ENCODE results near the gene SLC28A3. TPM values are rescaled to one million over a fixed set of nuclear protein-coding genes. Genes with fewer than 3 reads are reported as not detected.

The SLC28A3 gene
- polyA plus RNA-seq, 4 donors: 2.8 to 3.1 TPM; not detected in 2

GRCh38 chr9:84264307-84265029 is 76.1 kb downstream of the SLC28A3 start:
- no peak overlapping the region for H3K27ac ChIP-seq (ENCODE audit: low read depth in 1 of 3, low read length in 2 of 3)
- WGBS, 3 donors: 74 to 85% (median 78%) methylated on average over 3 of the region's 3 CpGs
- no peak for FAIRE-seq
- no peaks in the 10 kb centered on the region for H3K36me3 ChIP-seq (ENCODE audit: control insufficient read depth in 3 of 3, insufficient read depth in 2 of 3, low read depth in 1 of 3, low read length in 3 of 3)
- no peaks in the 10 kb centered on the region for H3K4me1 ChIP-seq (ENCODE audit: control insufficient read depth in 3 of 3, insufficient read depth in 2 of 3, low read depth in 1 of 3, low read length in 2 of 3)
- H3K27me3 ChIP-seq (ENCODE audit: control insufficient read depth in 3 of 3, insufficient read depth in 3 of 3, low read length in 3 of 3): no peaks in the 10 kb centered on the region
- no peak overlapping the region for H3K4me3 ChIP-seq (ENCODE audit: low read depth in 1 of 3, low read length in 3 of 3)
- no peaks in the 10 kb centered on the region for H3K9me3 ChIP-seq (ENCODE audit: control insufficient read depth in 2 of 2, insufficient read depth in 1 of 2, low read depth in 1 of 2, low read length in 1 of 2)
- DNase-seq: no peak

DNA sequence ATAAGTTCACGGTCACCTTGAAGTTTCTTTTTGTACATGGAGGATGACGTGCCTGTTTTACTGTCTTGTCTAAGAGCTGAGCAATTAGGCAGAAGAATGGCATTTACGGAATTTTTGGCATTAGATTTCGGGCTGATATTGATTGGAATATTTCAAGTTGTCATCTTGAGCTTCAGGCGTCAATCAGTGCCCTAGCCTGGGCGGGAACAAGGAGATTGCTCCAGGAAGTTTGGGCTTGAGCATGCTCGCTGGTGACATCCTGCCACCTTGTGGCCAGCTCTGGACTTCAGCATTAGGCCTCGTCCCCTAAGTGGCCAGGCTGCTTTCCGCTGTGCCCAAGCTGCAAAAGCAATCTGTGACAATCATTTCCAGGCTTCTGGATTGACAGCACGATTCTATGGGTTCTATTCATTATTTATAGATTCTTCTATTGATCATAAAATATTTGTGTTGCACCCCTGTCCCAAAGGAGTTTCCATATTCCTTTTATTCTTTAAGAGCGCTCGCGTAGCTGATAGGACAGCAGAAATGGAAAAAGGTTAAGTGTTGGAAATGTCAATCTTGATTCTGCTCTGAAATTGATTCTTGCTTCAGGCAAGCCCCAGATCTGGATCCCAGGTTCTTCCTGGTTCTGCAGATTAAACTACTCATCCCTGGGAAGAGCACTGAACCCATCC is 79.3 kb downstream of the SLC28A3 start:
- no peak overlapping the region for H3K4me3 ChIP-seq (ENCODE audit: low read depth in 1 of 3, low read length in 3 of 3)
- DNase-seq (peak; percentile 88 to 90), FAIRE-seq (no peak)
- no peaks in the 10 kb centered on the region for H3K36me3 ChIP-seq (ENCODE audit: control insufficient read depth in 3 of 3, insufficient read depth in 2 of 3, low read depth in 1 of 3, low read length in 3 of 3)
- WGBS, 3 donors: 33 to 36% (median 35%) methylated on average over 13 of the region's 13 CpGs
- peaks cover 0 to 5% (median 0%) of the 10 kb centered on the region in 3 donors for H3K4me1 ChIP-seq (ENCODE audit: control insufficient read depth in 3 of 3, insufficient read depth in 2 of 3, low read depth in 1 of 3, low read length in 2 of 3)
- no peaks in the 10 kb centered on the region for H3K27me3 ChIP-seq (ENCODE audit: control insufficient read depth in 3 of 3, insufficient read depth in 3 of 3, low read length in 3 of 3)
- H3K9me3 ChIP-seq (ENCODE audit: control insufficient read depth in 2 of 2, insufficient read depth in 1 of 2, low read depth in 1 of 2, low read length in 1 of 2): no peaks in the 10 kb centered on the region
- H3K27ac ChIP-seq (ENCODE audit: low read depth in 1 of 3, low read length in 2 of 3): no peak overlapping the region

GRCh38 chr9:84258371-84258770 is 82.2 kb downstream of the SLC28A3 start:
- Histone ChIP-seq H3K36me3 (ENCODE audit: control insufficient read depth in 3 of 3, insufficient read depth in 2 of 3, low read depth in 1 of 3, low read length in 3 of 3) (no peaks in the 10 kb centered on the region), H3K27me3 (ENCODE audit: control insufficient read depth in 3 of 3, insufficient read depth in 3 of 3, low read length in 3 of 3) (no peaks in the 10 kb centered on the region), H3K9me3 (ENCODE audit: control insufficient read depth in 2 of 2, insufficient read depth in 1 of 2, low read depth in 1 of 2, low read length in 1 of 2) (no peaks in the 10 kb centered on the region), H3K4me1 (ENCODE audit: control insufficient read depth in 3 of 3, insufficient read depth in 2 of 3, low read depth in 1 of 3, low read length in 2 of 3) (peaks cover 0 to 31% (median 5%) of the 10 kb centered on the region in 3 donors), H3K27ac (ENCODE audit: low read depth in 1 of 3, low read length in 2 of 3) (no peak overlapping the region), H3K4me3 (ENCODE audit: low read depth in 1 of 3, low read length in 3 of 3) (no peak overlapping the region)
- FAIRE-seq (no peak), DNase-seq (no peak)
- WGBS, 3 donors: 84 to 87% (median 84%) methylated on average over 9 of the region's 9 CpGs

DNA sequence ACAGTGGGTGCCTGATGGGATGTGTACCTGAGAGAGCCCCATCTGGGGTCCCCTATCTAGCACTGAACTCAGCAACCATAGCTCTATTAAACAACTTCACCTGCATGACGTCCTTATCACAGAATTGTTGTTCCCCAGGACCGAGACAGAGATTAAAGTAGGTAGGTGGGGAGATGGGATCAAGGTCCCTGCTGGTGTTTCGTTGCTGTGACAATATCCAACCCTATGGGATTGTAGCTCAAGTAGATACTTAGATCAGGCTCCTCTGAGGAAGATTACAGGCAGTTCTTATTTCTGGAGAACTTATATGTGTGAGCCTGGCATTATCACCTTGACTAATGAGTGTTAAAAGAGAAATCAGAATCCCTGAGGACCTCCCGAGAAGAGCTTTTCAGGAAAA is 84.9 kb downstream of the SLC28A3 start:
- peak; percentile 77 to 84 for DNase-seq
- no peak for FAIRE-seq
- H3K27me3 ChIP-seq (ENCODE audit: control insufficient read depth in 3 of 3, insufficient read depth in 3 of 3, low read length in 3 of 3): no peaks in the 10 kb centered on the region
- H3K9me3 ChIP-seq (ENCODE audit: control insufficient read depth in 2 of 2, insufficient read depth in 1 of 2, low read depth in 1 of 2, low read length in 1 of 2): no peaks in the 10 kb centered on the region
- H3K27ac ChIP-seq (ENCODE audit: low read depth in 1 of 3, low read length in 2 of 3): peak overlapping the region in 1 of 3 donors; percentile 83
- H3K4me1 ChIP-seq (ENCODE audit: control insufficient read depth in 3 of 3, insufficient read depth in 2 of 3, low read depth in 1 of 3, low read length in 2 of 3): peaks cover 0 to 48% (median 5%) of the 10 kb centered on the region in 3 donors
- 13 to 52% (median 25%) methylated on average over 4 of the region's 4 CpGs for WGBS, 3 donors
- H3K4me3 ChIP-seq (ENCODE audit: low read depth in 1 of 3, low read length in 3 of 3): no peak overlapping the region
- no peaks in the 10 kb centered on the region for H3K36me3 ChIP-seq (ENCODE audit: control insufficient read depth in 3 of 3, insufficient read depth in 2 of 3, low read depth in 1 of 3, low read length in 3 of 3)

GRCh38 chr9:84254972-84255371 is 85.6 kb downstream of the SLC28A3 start:
- Histone ChIP-seq H3K27me3 (ENCODE audit: control insufficient read depth in 3 of 3, insufficient read depth in 3 of 3, low read length in 3 of 3) (no peaks in the 10 kb centered on the region), H3K9me3 (ENCODE audit: control insufficient read depth in 2 of 2, insufficient read depth in 1 of 2, low read depth in 1 of 2, low read length in 1 of 2) (no peaks in the 10 kb centered on the region), H3K36me3 (ENCODE audit: control insufficient read depth in 3 of 3, insufficient read depth in 2 of 3, low read depth in 1 of 3, low read length in 3 of 3) (no peaks in the 10 kb centered on the region), H3K27ac (ENCODE audit: low read depth in 1 of 3, low read length in 2 of 3) (peak overlapping the region in 1 of 3 donors; percentile 83), H3K4me3 (ENCODE audit: low read depth in 1 of 3, low read length in 3 of 3) (no peak overlapping the region), H3K4me1 (ENCODE audit: control insufficient read depth in 3 of 3, insufficient read depth in 2 of 3, low read depth in 1 of 3, low read length in 2 of 3) (peaks cover 0 to 49% (median 5%) of the 10 kb centered on the region in 3 donors)
- FAIRE-seq (no peak), DNase-seq (peak; percentile 44 to 61)
- WGBS, 3 donors: 15 to 64% (median 39%) methylated on average over 6 of the region's 6 CpGs

DNA sequence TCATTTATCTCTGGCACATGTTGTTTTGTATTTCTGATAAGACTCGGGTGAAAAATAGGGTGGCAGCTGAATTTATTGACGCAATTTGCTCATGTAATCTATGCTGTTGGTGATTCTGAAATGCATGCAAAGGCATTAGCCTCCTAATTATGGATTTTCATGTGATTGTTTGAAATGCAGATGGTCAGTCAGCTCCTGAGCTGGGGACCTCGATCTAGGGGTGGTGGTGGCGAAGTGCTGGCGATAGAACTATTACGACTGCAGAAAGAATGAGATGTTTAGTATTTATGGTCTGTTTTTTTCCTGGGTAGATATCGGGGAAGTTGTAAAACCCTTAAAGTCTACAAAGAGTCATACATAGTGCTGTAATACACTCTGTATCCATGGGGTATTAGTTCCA is 88.6 kb downstream of the SLC28A3 start:
- no peaks in the 10 kb centered on the region for H3K36me3 ChIP-seq (ENCODE audit: control insufficient read depth in 3 of 3, insufficient read depth in 2 of 3, low read depth in 1 of 3, low read length in 3 of 3)
- H3K4me3 ChIP-seq (ENCODE audit: low read depth in 1 of 3, low read length in 3 of 3): no peak overlapping the region
- DNase-seq (peak; percentile 55 to 72), FAIRE-seq (no peak)
- no peaks in the 10 kb centered on the region for H3K9me3 ChIP-seq (ENCODE audit: control insufficient read depth in 2 of 2, insufficient read depth in 1 of 2, low read depth in 1 of 2, low read length in 1 of 2)
- peaks cover 0 to 49% (median 5%) of the 10 kb centered on the region in 3 donors for H3K4me1 ChIP-seq (ENCODE audit: control insufficient read depth in 3 of 3, insufficient read depth in 2 of 3, low read depth in 1 of 3, low read length in 2 of 3)
- WGBS, 3 donors: 18 to 56% (median 39%) methylated on average over 7 of the region's 7 CpGs
- H3K27me3 ChIP-seq (ENCODE audit: control insufficient read depth in 3 of 3, insufficient read depth in 3 of 3, low read length in 3 of 3): no peaks in the 10 kb centered on the region
- peak overlapping the region in 1 of 3 donors; percentile 70 for H3K27ac ChIP-seq (ENCODE audit: low read depth in 1 of 3, low read length in 2 of 3)

DNA sequence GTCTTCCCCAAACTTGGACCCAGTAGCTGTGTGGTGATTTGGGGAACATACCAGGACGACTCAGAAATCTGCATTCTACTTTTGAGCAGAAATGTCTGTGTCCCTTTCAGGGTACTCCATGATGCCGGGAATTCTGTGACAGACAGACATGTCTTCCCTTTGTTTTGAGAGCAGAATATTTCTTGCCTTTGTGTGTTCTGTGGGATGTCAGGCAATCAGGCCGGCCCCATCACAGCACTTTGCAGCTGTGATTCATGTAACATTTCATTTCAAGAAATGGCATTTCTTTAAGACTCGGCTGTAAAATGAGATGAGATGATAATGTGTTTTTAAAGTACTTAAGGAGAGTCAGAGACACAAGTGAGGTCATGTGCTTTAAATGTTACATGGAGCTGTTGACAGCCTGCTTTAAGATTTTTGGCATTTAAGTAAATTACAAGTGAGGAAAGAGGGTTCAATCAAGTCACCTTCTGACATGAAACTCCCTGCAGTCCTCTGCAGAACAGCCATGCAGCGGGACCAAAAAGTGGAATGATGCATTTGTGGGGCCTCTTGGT is 98.7 kb downstream of the SLC28A3 start:
- FAIRE-seq: no peak

GRCh38 chr9:84239343-84239742 is 101.2 kb downstream of the SLC28A3 start:
- Histone ChIP-seq H3K36me3 (ENCODE audit: control insufficient read depth in 3 of 3, insufficient read depth in 2 of 3, low read depth in 1 of 3, low read length in 3 of 3) (no peaks in the 10 kb centered on the region), H3K4me3 (ENCODE audit: low read depth in 1 of 3, low read length in 3 of 3) (no peak overlapping the region), H3K9me3 (ENCODE audit: control insufficient read depth in 2 of 2, insufficient read depth in 1 of 2, low read depth in 1 of 2, low read length in 1 of 2) (peaks cover 0 to 8% of the 10 kb centered on the region in 2 donors), H3K4me1 (ENCODE audit: control insufficient read depth in 3 of 3, insufficient read depth in 2 of 3, low read depth in 1 of 3, low read length in 2 of 3) (peaks cover 0 to 3% (median 0%) of the 10 kb centered on the region in 3 donors), H3K27me3 (ENCODE audit: control insufficient read depth in 3 of 3, insufficient read depth in 3 of 3, low read length in 3 of 3) (no peaks in the 10 kb centered on the region), H3K27ac (ENCODE audit: low read depth in 1 of 3, low read length in 2 of 3) (no peak overlapping the region)
- no peak for DNase-seq
- FAIRE-seq: no peak
- WGBS, 3 donors: 69 to 96% (median 87%) methylated on average over 2 of the region's 2 CpGs

More for the DNA sequence above, 98.7 kb downstream of the SLC28A3 start:
- 75 to 84% (median 83%) methylated on average over 5 of the region's 5 CpGs for WGBS, 3 donors
- no peak overlapping the region for H3K4me3 ChIP-seq (ENCODE audit: low read depth in 1 of 3, low read length in 3 of 3)
- no peak overlapping the region for H3K27ac ChIP-seq (ENCODE audit: low read depth in 1 of 3, low read length in 2 of 3)
- no peaks in the 10 kb centered on the region for H3K27me3 ChIP-seq (ENCODE audit: control insufficient read depth in 3 of 3, insufficient read depth in 3 of 3, low read length in 3 of 3)
- no peak for DNase-seq
- peaks cover 0 to 3% (median 0%) of the 10 kb centered on the region in 3 donors for H3K4me1 ChIP-seq (ENCODE audit: control insufficient read depth in 3 of 3, insufficient read depth in 2 of 3, low read depth in 1 of 3, low read length in 2 of 3)
- H3K36me3 ChIP-seq (ENCODE audit: control insufficient read depth in 3 of 3, insufficient read depth in 2 of 3, low read depth in 1 of 3, low read length in 3 of 3): no peaks in the 10 kb centered on the region
- peaks cover 0 to 10% of the 10 kb centered on the region in 2 donors for H3K9me3 ChIP-seq (ENCODE audit: control insufficient read depth in 2 of 2, insufficient read depth in 1 of 2, low read depth in 1 of 2, low read length in 1 of 2)
